CD4-positive, alpha-beta T cell treated with Interleukin-21 for 1 hour (primary cell): ENCODE measurements around the gene SLC45A1.

ENCODE experiments used
- DNase-seq: peaks from one replicate; pipeline ENCODE4 v3.0.0-alpha.2; 2020

The SLC45A1 gene

GRCh38 chr1:8312235-8313218 lies 5.4 kb upstream of the SLC45A1 start:
- no peak for DNase-seq

DNA sequence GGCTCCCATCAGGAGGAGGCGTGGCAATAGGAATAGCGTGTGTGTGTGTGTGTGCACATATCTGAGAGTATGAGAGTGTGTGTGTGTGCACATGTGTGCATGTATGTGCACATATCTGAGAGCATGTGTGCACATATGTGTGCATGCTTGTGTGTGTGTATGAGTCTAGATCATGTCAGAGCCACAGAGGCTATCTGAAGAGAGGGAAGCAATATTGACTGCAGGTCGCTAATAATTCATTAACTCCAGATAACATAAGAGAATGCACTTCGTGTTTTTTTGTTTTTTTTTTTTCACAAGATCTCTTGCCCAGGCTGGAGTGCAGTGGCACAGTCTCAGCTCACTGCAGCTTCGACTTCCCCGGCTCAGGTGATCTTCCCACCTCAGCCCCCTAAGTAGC lies 4.7 kb upstream of the SLC45A1 start:
- DNase-seq = no peak

- DNase-seq = peak; percentile 59
Observed at GRCh38 chr1:8314346-8315280, 3.3 kb upstream of the SLC45A1 start.

DNA sequence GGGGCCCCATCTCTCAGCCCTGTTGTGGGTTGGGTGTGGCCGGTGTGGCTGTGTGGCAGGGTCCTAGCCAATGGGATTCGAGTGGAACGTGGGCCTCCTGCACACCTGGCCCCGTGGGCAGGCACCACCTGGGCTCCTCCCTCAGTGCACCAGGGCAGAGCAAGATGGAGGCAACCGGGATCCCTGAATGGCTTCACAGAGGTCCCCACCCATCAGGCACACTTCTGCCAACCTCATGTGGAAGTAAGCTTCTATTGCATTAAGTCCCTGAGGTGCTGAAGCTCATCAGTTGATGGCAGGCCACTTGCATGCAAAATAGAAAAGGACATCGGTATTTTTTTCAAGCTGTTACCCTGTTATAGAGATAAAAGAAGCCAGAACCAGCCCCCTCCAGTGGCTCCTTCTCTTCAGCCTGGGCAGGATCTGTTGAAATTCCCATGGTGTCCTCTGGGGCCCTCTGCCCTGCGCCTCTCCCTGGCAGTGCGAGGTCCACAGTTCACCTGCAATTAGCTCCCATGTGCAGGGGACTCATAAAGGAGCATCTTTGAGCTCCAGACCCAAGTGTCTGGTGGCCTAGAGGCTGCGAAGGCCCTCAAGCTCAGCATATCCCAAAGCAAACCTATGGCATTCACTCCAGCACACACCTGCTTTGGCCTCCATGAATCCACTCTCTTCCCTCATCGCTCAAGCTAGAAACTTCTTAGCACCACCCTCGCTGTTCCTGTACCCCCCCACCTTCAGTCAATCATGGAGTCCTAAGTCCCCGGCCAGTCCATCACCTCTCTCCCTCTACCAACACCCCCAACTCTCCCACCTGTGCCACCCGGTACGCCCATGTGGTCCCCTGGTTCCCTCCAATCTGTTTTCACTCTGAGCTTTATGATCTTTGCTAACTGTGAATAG lies 2.1 kb upstream of the SLC45A1 start:
- no peak for DNase-seq

DNA sequence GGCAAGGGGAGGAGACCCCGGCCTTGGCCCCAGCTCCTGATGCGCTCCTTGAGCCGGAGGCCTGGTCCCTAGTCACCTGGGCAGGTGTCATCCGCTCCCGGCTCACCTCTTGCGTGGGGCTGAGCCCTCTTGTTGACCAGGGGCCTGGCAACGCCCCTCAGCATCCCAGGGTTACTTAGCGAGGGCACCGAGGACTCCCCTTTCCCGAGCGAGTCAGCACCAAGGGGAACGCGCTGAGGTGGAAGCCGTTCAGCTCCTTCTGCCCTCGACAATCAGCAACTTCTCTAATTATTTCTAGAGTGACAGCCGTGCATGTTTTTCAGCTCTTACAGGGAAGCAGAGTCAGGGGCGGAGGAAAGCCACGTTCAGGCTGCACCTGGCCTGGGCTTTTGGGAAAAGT lies 522 bp downstream of the SLC45A1 start:
- no peak for DNase-seq

GRCh38 chr1:8321612-8322011 lies 3.7 kb downstream of the SLC45A1 start:
- no peak for DNase-seq

GRCh38 chr1:8323706-8324105 lies 5.8 kb downstream of the SLC45A1 start:
- no peak for DNase-seq

GRCh38 chr1:8324176-8324810 lies 6.4 kb downstream of the SLC45A1 start:
- no peak for DNase-seq

GRCh38 chr1:8325771-8326170 lies 7.9 kb downstream of the SLC45A1 start:
- DNase-seq = no peak

- no peak for DNase-seq
Observed at GRCh38 chr1:8326265-8326664, 8.4 kb downstream of the SLC45A1 start.

DNA sequence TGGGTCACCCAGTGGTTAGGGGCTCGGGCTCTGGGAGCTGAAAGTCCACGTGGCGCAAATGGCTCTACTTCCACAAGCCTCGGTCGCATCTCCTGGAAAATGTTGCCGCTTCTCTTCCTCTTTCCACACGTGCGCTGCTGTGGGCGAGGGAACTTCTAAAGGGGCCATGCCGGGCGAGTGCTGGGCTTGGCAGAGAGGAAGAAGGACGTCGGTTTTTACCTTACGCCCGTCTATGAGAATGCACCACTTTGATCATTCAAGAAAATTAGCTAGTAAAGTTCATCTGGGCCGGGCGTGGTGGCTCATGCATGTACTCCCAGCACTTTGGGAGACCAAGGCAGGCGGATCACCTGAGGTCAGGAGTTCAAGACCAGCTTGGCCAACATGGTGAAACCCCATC lies 10.4 kb downstream of the SLC45A1 start:
- DNase-seq = no peak

DNA sequence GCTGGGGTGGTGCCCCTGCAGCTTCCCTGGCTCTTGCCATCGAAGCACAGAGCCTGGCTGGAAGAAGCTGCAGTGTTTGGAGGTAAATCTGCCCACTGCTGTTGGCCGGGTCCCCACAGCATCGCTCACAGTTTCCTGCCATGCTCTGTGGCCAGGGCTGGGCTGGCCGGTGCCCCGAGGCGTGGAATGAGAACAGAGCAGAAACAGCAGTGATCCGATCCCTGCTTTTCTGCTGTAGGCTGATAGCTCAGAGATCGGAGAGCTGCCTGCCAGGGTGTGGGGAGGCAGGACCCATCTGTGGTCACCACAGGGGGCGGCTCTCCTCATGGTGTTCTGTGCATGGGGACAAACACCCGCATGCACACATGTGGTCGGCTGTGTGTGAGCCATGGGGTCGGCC lies 11.5 kb downstream of the SLC45A1 start:
- DNase-seq = no peak

DNA sequence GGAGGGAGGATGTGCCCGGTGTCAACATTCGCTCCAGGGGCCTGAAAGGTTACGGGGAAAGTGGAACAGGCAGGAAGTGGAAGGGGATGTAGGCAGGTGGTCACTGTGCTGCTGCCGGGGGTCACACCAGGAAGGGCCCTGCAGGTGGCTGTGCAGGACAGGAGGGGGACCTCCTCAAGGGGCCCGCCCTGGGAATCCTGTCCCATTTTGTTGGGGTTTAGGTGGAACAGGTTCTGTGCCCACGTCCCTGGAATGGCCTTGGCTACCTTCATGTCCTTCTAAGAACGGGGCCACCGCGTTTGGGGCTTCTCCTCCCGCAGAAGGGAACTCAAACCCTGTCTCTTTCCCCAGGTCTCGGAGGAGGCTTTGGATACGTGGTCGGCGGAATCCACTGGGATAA lies 11.9 kb downstream of the SLC45A1 start:
- DNase-seq = no peak

DNA sequence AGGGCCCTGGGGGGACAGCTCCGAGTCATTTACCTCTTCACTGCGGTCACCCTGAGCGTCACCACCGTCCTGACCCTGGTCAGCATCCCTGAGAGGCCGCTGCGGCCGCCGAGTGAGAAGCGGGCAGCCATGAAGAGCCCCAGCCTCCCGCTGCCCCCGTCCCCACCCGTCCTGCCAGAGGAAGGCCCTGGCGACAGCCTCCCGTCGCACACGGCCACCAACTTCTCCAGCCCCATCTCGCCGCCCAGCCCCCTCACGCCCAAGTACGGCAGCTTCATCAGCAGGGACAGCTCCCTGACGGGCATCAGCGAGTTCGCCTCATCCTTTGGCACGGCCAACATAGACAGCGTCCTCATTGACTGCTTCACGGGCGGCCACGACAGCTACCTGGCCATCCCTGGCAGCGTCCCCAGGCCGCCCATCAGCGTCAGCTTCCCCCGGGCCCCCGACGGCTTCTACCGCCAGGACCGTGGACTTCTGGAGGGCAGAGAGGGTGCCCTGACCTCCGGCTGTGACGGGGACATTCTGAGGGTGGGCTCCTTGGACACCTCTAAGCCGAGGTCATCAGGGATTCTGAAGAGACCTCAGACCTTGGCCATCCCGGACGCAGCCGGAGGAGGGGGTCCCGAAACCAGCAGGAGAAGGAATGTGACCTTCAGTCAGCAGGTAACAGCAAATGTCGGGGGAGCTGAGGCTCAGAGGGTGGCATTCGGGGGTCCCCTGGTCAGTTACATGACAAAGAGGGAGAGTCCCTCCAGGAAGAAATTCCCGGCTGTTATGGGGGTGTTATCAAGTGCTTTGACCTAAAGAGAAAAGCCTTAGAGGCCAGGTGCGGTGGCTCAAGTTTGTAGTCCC lies 12.6 kb downstream of the SLC45A1 start:
- no peak for DNase-seq

DNA sequence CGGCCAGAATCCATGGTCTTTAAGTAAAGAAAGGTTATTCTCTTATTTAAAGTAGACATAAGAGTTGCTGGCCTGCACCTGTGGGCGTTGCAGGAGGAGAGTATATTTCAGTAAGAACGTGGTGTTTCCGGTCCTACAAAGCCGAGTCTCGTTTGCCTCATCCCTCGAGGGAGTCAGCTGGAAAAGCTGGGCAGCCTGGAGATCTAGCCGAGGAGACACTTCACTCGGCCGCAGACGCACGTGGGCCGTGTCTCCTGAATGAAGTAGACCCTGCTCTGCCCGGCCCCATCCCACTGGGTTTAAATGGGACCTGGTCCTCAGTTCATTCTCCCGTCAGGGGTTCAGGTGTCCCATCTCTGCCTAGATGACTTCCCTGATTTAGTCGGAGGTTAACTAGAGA lies 14.9 kb downstream of the SLC45A1 start:
- no peak for DNase-seq

- no peak for DNase-seq
Observed at GRCh38 chr1:8333246-8333987, 15.5 kb downstream of the SLC45A1 start.

GRCh38 chr1:8334106-8334851 lies 16.4 kb downstream of the SLC45A1 start:
- DNase-seq = no peak

GRCh38 chr1:8335246-8335645 lies 17.3 kb downstream of the SLC45A1 start:
- no peak for DNase-seq

GRCh38 chr1:8337776-8338525 lies 20.0 kb downstream of the SLC45A1 start:
- no peak for DNase-seq
